GM12878 (cell line): ENCODE data around the gene ARMH1. TPM values are rescaled to one million over a fixed set of nuclear protein-coding genes. Genes with fewer than 3 reads are reported as not detected.

Source experiments
- BHLHE40 ChIP-seq, 2 experiments: fragments of 450-650 bp in 1 of 2; IDR thresholded peaks; 2 replicates each; pipeline ENCODE4 v1.6.1; 2011 to 2017; ENCODE audit warnings: low read depth in 2 of 2, borderline replicate concordance in 1 of 2, improper control_type of control experiment in 1 of 2, low read length in 1 of 2, mild to moderate bottlenecking in 1 of 2
- CBX3 ChIP-seq: fragments of 200-600 bp; sonication (generic); IDR thresholded peaks from 2 replicates; pipeline ENCODE4 v1.6.1; 2016; ENCODE audit warnings: low read depth, borderline replicate concordance
- CTCF ChIP-seq, 3 experiments: IDR thresholded peaks in 2 of 3; conservative IDR thresholded peaks in 1 of 3; 2 replicates each; pipeline ENCODE4 v1.5.1; 2011; ENCODE audit warnings: low read depth in 3 of 3, low read length in 3 of 3, mild to moderate bottlenecking in 3 of 3, control low read depth in 2 of 3, moderate library complexity in 2 of 3, inconsistent platforms in 1 of 3, mixed read lengths in 1 of 3; ENCODE audit not compliant: control insufficient read depth in 2 of 3, insufficient read depth in 1 of 3; ENCODE audit errors: extremely low read depth in 1 of 3
- HSF1 ChIP-seq: fragments of 150-350 bp; IDR thresholded peaks from 2 replicates; pipeline ENCODE4 v1.6.1; 2014; ENCODE audit warnings: mild to moderate bottlenecking, low read depth, low read length
- MAX ChIP-seq: IDR thresholded peaks from 2 replicates; pipeline ENCODE4 v1.6.1; 2012; ENCODE audit warnings: low read depth, low read length, improper control_type of control experiment
- NR2C1 ChIP-seq: fragments of 450-650 bp; IDR thresholded peaks from 2 replicates; pipeline ENCODE4 v1.6.1; 2017; ENCODE audit warnings: antibody characterized with exemption, mild to moderate bottlenecking, moderate library complexity
- POLR2A ChIP-seq: IDR thresholded peaks from 2 replicates; pipeline ENCODE4 v1.6.1; 2011; ENCODE audit warnings: low read depth, mild to moderate bottlenecking, low read length
- POU2F2 ChIP-seq: IDR thresholded peaks from 3 replicates; pipeline ENCODE4 v1.6.1; 2011; ENCODE audit warnings: low read depth, mild to moderate bottlenecking, low read length, borderline replicate concordance
- RB1 ChIP-seq: fragments of 450-650 bp; formaldehyde crosslinking; IDR thresholded peaks from 2 replicates; pipeline ENCODE4 v1.6.1; 2017; ENCODE audit warnings: mild to moderate bottlenecking, borderline replicate concordance
- SMC3 ChIP-seq: IDR thresholded peaks from 2 replicates; pipeline ENCODE4 v1.6.1; 2011; ENCODE audit warnings: low read length, improper control_type of control experiment, borderline replicate concordance
- SPI1 ChIP-seq: IDR thresholded peaks from 2 replicates; pipeline ENCODE4 v1.6.1; 2011; ENCODE audit warnings: low read depth, mild to moderate bottlenecking, low read length, moderate library complexity, borderline replicate concordance; ENCODE audit not compliant: insufficient read depth
- SUPT20H ChIP-seq: IDR thresholded peaks from 2 replicates; pipeline ENCODE4 v1.6.1; 2011; ENCODE audit warnings: low read depth, mild to moderate bottlenecking, low read length, moderate library complexity, borderline replicate concordance; ENCODE audit not compliant: control insufficient read depth
- TCF3 ChIP-seq: IDR thresholded peaks from 2 replicates; pipeline ENCODE4 v1.6.1; 2012; ENCODE audit warnings: low read depth, mild to moderate bottlenecking, low read length, borderline replicate concordance; ENCODE audit not compliant: insufficient read depth
- ZBTB33 ChIP-seq: fragments of 450-650 bp; IDR thresholded peaks from 2 replicates; pipeline ENCODE4 v1.6.1; 2017; ENCODE audit warnings: mild to moderate bottlenecking
- ZNF622 ChIP-seq: fragments of 450-650 bp; IDR thresholded peaks from 2 replicates; pipeline ENCODE4 v1.6.1; 2017; ENCODE audit warnings: mild to moderate bottlenecking, inconsistent platforms
- ZNF687 ChIP-seq: fragments of 450-650 bp; IDR thresholded peaks from 2 replicates; pipeline ENCODE4 v1.6.1; 2017; ENCODE audit warnings: mild to moderate bottlenecking, moderate library complexity
- polyA plus RNA-seq, 11 experiments: library from polyadenylated mRNA; depleted of rRNA in 4 of 11; unstranded in 6 of 11; stranded (reverse) in 5 of 11; fragments of >200 nt; fragmentation: Nextera tagmentation in 4 of 11; fragmentation: Illumina TruSeq in 1 of 11; extraction: Ambion mirVana in 4 of 11; extraction: Trizol in 1 of 11; gene quantifications; 1 replicate in 1 of 11; 2 replicates in 10 of 11; pipeline versions ENCODE4 v1.2.1 to v1.2.3, GENCODE V29; 2011 to 2016; ENCODE audit warnings: inconsistent platforms in 2 of 11, missing spikeins in 2 of 11, low read depth in 1 of 11
- total RNA-seq, 4 experiments: library from RNA; depleted of rRNA in 3 of 4; stranded (reverse); fragments of >200 nt in 3 of 4; fragmentation: Illumina TruSeq in 1 of 4; extraction: Trizol in 1 of 4; gene quantifications; 2 replicates each; pipeline versions ENCODE4 v1.2.1 to v1.2.3, GENCODE V29; 2013 to 2021

ARMH1 gene
- total and polyA plus RNA-seq, 10 of the 15 experiments (the other 5 are each of a cell fraction or from before 2014, with no cell fraction given) = 0.93 to 43.9 (median 8.2) TPM

- TF ChIP-seq POLR2A = peak; percentile 91
- peak; percentile 95 for TF ChIP-seq RB1
- peak; percentile 57; the same call in 1 of the 2 replicates for TF ChIP-seq SPI1
- no peak for TF ChIP-seq ZBTB33
- no peak for TF ChIP-seq SUPT20H
- TF ChIP-seq CBX3 = no peak
- peak; percentile 98 for TF ChIP-seq NR2C1
- peak; percentile 91 for TF ChIP-seq ZNF687
- no peak; the same call in 1 of the 3 replicates for TF ChIP-seq POU2F2
- peak; percentile 67 for TF ChIP-seq MAX
- peak; percentile 88 to 98; a peak in 3 of 4 replicates for TF ChIP-seq BHLHE40 (IDR thresholded peaks at IDR 0.05; ENCODE audit: borderline replicate concordance in 1 of 2, low read depth in 2 of 2, low read length in 1 of 2)
- TF ChIP-seq CTCF (IDR thresholded peaks at IDR 0.05 in 2 of 3, conservative IDR thresholded peaks at IDR 0.05 in 1 of 3; ENCODE audit: control insufficient read depth in 2 of 3, extremely low read depth in 1 of 3, insufficient read depth in 1 of 3, low read depth in 3 of 3, low read length in 3 of 3) = no peak
- no peak for TF ChIP-seq SMC3
- TF ChIP-seq ZNF622 = no peak
- no peak for TF ChIP-seq HSF1
- peak; percentile 36; the same call in 1 of the 2 replicates for TF ChIP-seq TCF3
Observed at GRCh38 chr1:44631647-44632539, 42.6 kb upstream of the ARMH1 start (continued).
